Astrocyte (in vitro differentiated cells and primary cell): ENCODE measurements around the gene SND1. TPM values are rescaled to one million over a fixed set of nuclear protein-coding genes. Genes with fewer than 3 reads are reported as not detected.

ENCODE experiments used
- DNase-seq: peaks from one replicate; pipeline ENCODE4 v3.0.0-alpha.2; 2010; ENCODE audit warnings: low read depth
- FAIRE-seq: peaks from 2 replicates; lab custom pipeline; 2011; peaks lifted over from hg19 to GRCh38; lab: Jason Lieb, UNC
- H2AFZ ChIP-seq: 2 replicates; pipeline ENCODE4 v1.6.0; 2012; ENCODE audit warnings: low read depth, low read length, inconsistent platforms
- H3K27ac ChIP-seq: 2 replicates; pipeline ENCODE4 v1.5.1; 2011; ENCODE audit warnings: low read depth, low read length, inconsistent platforms
- H3K27me3 ChIP-seq: 2 replicates; pipeline ENCODE4 v1.6.0; 2011; ENCODE audit warnings: low read length, inconsistent platforms; ENCODE audit not compliant: insufficient read depth
- H3K36me3 ChIP-seq: 2 replicates; pipeline ENCODE4 v1.5.1; 2011; ENCODE audit warnings: low read length, inconsistent platforms; ENCODE audit not compliant: insufficient read depth
- H3K4me1 ChIP-seq: 2 replicates; pipeline ENCODE4 v1.5.1; 2011; ENCODE audit warnings: low read length, inconsistent platforms; ENCODE audit not compliant: insufficient read depth
- H3K4me2 ChIP-seq: 2 replicates; pipeline ENCODE4 v1.6.0; 2012; ENCODE audit warnings: low read length, inconsistent platforms
- H3K4me3 ChIP-seq: 2 replicates; pipeline ENCODE4 v1.5.1; 2011; ENCODE audit warnings: low read depth, mild to moderate bottlenecking, low read length, inconsistent platforms; ENCODE audit not compliant: insufficient read depth
- H3K79me2 ChIP-seq: 2 replicates; pipeline ENCODE4 v1.6.0; 2012; ENCODE audit warnings: mild to moderate bottlenecking, low read length, inconsistent platforms; ENCODE audit not compliant: insufficient read depth
- H3K9ac ChIP-seq: 2 replicates; pipeline ENCODE4 v1.6.0; 2012; ENCODE audit warnings: mild to moderate bottlenecking, low read length, inconsistent platforms
- H3K9me3 ChIP-seq: 2 replicates; pipeline ENCODE4 v1.5.1; 2012; ENCODE audit warnings: low read depth, mild to moderate bottlenecking, low read length, inconsistent platforms; ENCODE audit not compliant: insufficient read depth
- H4K20me1 ChIP-seq: 2 replicates; pipeline ENCODE4 v1.6.0; 2012; ENCODE audit warnings: low read length, inconsistent platforms; ENCODE audit not compliant: insufficient read depth
- H3K27ac Mint-ChIP-seq: one replicate; pipeline ENCODE4 v1.8.0; 2021; ENCODE audit warnings: mild to moderate bottlenecking, mixed read lengths; ENCODE audit not compliant: unreplicated experiment
- H3K27me3 Mint-ChIP-seq: one replicate; pipeline ENCODE4 v1.8.0; 2021; ENCODE audit warnings: low read depth, mixed read lengths; ENCODE audit not compliant: unreplicated experiment
- H3K36me3 Mint-ChIP-seq: one replicate; pipeline ENCODE4 v1.8.0; 2021; ENCODE audit warnings: low read depth, mixed read lengths; ENCODE audit not compliant: unreplicated experiment
- H3K4me1 Mint-ChIP-seq: one replicate; pipeline ENCODE4 v1.8.0; 2021; ENCODE audit warnings: low read depth, mixed read lengths; ENCODE audit not compliant: unreplicated experiment
- H3K4me3 Mint-ChIP-seq: one replicate; pipeline ENCODE4 v1.8.0; 2021; ENCODE audit warnings: mild to moderate bottlenecking, moderate library complexity, mixed read lengths; ENCODE audit not compliant: unreplicated experiment
- H3K9me3 Mint-ChIP-seq: one replicate; pipeline ENCODE4 v1.8.0; 2021; ENCODE audit warnings: mild to moderate bottlenecking, mixed read lengths; ENCODE audit not compliant: unreplicated experiment
- CTCF ChIP-seq: IDR thresholded peaks from 2 replicates; pipeline ENCODE4 v1.5.1; 2011; ENCODE audit warnings: low read depth, mild to moderate bottlenecking, inconsistent platforms, low read length, moderate library complexity; ENCODE audit not compliant: insufficient read depth
- EZH2 ChIP-seq: IDR thresholded peaks from 2 replicates; pipeline ENCODE4 v1.6.1; 2012; ENCODE audit warnings: mild to moderate bottlenecking, low read length, inconsistent platforms; ENCODE audit not compliant: insufficient read depth
- total RNA-seq: library from RNA; stranded (reverse); gene quantifications from 2 replicates; pipeline ENCODE4 v1.2.1, GENCODE V29; 2021

Gene SND1
- total RNA-seq, 1 donor from 2014 or later, result 267 TPM

GRCh38 chr7:127761196-127761595 is 109.2 kb downstream of the SND1 start:
- Histone ChIP-seq H4K20me1 (peaks cover 92% of the 10 kb centered on the region), H2AFZ (no peak overlapping the region), H3K36me3 (peaks cover 3% of the 10 kb centered on the region), H3K27me3 (no peaks in the 10 kb centered on the region), H3K4me1 (no peaks in the 10 kb centered on the region), H3K4me3 (no peak overlapping the region), H3K9ac (no peak overlapping the region), H3K4me2 (no peak overlapping the region), H3K9me3 (no peaks in the 10 kb centered on the region), H3K27ac (no peak overlapping the region), H3K79me2 (peaks cover 100% of the 10 kb centered on the region)
- DNase-seq (no peak), FAIRE-seq (no peak)
- TF ChIP-seq EZH2 (no peak), CTCF (no peak)
- Mint-ChIP-seq H3K4me1 (peaks cover 7% of the 10 kb centered on the region), H3K4me3 (no peak overlapping the region), H3K36me3 (peaks cover 5% of the 10 kb centered on the region), H3K27me3 (no peaks in the 10 kb centered on the region), H3K27ac (no peak overlapping the region), H3K9me3 (no peaks in the 10 kb centered on the region)

- H3K27me3 Mint-ChIP-seq, result no peaks in the 10 kb centered on the region
- no peak for FAIRE-seq
- H3K27ac Mint-ChIP-seq, result no peak overlapping the region
Measured at GRCh38 chr7:127764681-127765080, 112.7 kb downstream of the SND1 start.

GRCh38 chr7:127765150-127765549 is 113.2 kb downstream of the SND1 start:
- H3K36me3 Mint-ChIP-seq, result peaks cover 11% of the 10 kb centered on the region
- H3K36me3 ChIP-seq, result peaks cover 3% of the 10 kb centered on the region
- no peaks in the 10 kb centered on the region for H3K9me3 ChIP-seq
- FAIRE-seq (no peak), DNase-seq (no peak)
- peaks cover 25% of the 10 kb centered on the region for H3K4me1 ChIP-seq
- TF ChIP-seq CTCF (no peak), EZH2 (no peak)
- H3K4me3 ChIP-seq, result no peak overlapping the region
- no peak overlapping the region for H3K4me3 Mint-ChIP-seq
- no peaks in the 10 kb centered on the region for H3K27me3 Mint-ChIP-seq
- H3K79me2 ChIP-seq, result peaks cover 86% of the 10 kb centered on the region
- peaks cover 95% of the 10 kb centered on the region for H4K20me1 ChIP-seq
- H3K9ac ChIP-seq, result no peak overlapping the region
- H3K4me1 Mint-ChIP-seq, result peaks cover 28% of the 10 kb centered on the region
- no peaks in the 10 kb centered on the region for H3K9me3 Mint-ChIP-seq
- no peak overlapping the region for H3K27ac Mint-ChIP-seq
- H3K27me3 ChIP-seq, result no peaks in the 10 kb centered on the region
- no peak overlapping the region for H3K27ac ChIP-seq
- H3K4me2 ChIP-seq, result no peak overlapping the region
- H2AFZ ChIP-seq, result no peak overlapping the region

More at GRCh38 chr7:127764681-127765080, 112.7 kb downstream of the SND1 start:
- Mint-ChIP-seq H3K4me3 (no peak overlapping the region), H3K9me3 (no peaks in the 10 kb centered on the region), H3K4me1 (peaks cover 23% of the 10 kb centered on the region), H3K36me3 (peaks cover 11% of the 10 kb centered on the region)
- Histone ChIP-seq H3K9ac (no peak overlapping the region), H4K20me1 (peaks cover 95% of the 10 kb centered on the region), H3K27me3 (no peaks in the 10 kb centered on the region), H3K4me1 (peaks cover 20% of the 10 kb centered on the region), H2AFZ (no peak overlapping the region), H3K4me2 (no peak overlapping the region), H3K36me3 (peaks cover 3% of the 10 kb centered on the region), H3K79me2 (peaks cover 90% of the 10 kb centered on the region), H3K9me3 (no peaks in the 10 kb centered on the region), H3K4me3 (no peak overlapping the region), H3K27ac (no peak overlapping the region)
- TF ChIP-seq EZH2, result no peak
- no peak for DNase-seq
